Mesothelial cell of epicardium (in vitro differentiated cells): ENCODE measurements around the gene ZPR1. TPM values are rescaled to one million over a fixed set of nuclear protein-coding genes. Genes with fewer than 3 reads are reported as not detected.

Source experiments
- DNase-seq, 2 experiments: peaks; one replicate each; pipeline ENCODE4 v3.0.0; 2021; ENCODE audit warnings: low spot score in 2 of 2; ENCODE audit not compliant: unreplicated experiment in 2 of 2
- H3K27ac Mint-ChIP-seq: 2 replicates; pipeline ENCODE4 v1.8.0; 2021; ENCODE audit warnings: mixed read lengths
- H3K27me3 Mint-ChIP-seq: 2 replicates; pipeline ENCODE4 v1.8.0; 2021; ENCODE audit warnings: low read depth, mixed read lengths
- H3K36me3 Mint-ChIP-seq: 2 replicates; pipeline ENCODE4 v1.8.0; 2021; ENCODE audit warnings: mixed read lengths
- H3K4me1 Mint-ChIP-seq: 2 replicates; pipeline ENCODE4 v1.8.0; 2021; ENCODE audit warnings: mixed read lengths
- H3K4me3 Mint-ChIP-seq: 2 replicates; pipeline ENCODE4 v1.8.0; 2021; ENCODE audit warnings: mild to moderate bottlenecking, moderate library complexity, mixed read lengths
- H3K9me3 Mint-ChIP-seq: 2 replicates; pipeline ENCODE4 v1.8.0; 2021; ENCODE audit warnings: mixed read lengths
- CTCF ChIP-seq: fragments of 200-600 bp; sonication (generic); IDR thresholded peaks from one replicate; pipeline ENCODE4 v1.5.0; 2021; ENCODE audit warnings: antibody characterized with exemption; ENCODE audit not compliant: unreplicated experiment
- total RNA-seq: library from RNA; stranded (reverse); gene quantifications from 3 replicates; pipeline ENCODE4 v1.2.1, GENCODE V29; 2021

ZPR1 gene
- total RNA-seq, 1 donor from 2014 or later, result 40.9 TPM

- H3K9me3 Mint-ChIP-seq, result no peaks in the 10 kb centered on the region
- peaks cover 4% of the 10 kb centered on the region for H3K4me1 Mint-ChIP-seq
- no peaks in the 10 kb centered on the region for H3K36me3 Mint-ChIP-seq
- TF ChIP-seq CTCF, result no peak
- no peaks in the 10 kb centered on the region for H3K27me3 Mint-ChIP-seq
- DNase-seq, result no peak
- no peak overlapping the region for H3K27ac Mint-ChIP-seq
- no peak overlapping the region for H3K4me3 Mint-ChIP-seq
These were observed 26.7 kb upstream of the ZPR1 start for GRCh38 chr11:116814502-116814901.

- Mint-ChIP-seq H3K36me3 (no peaks in the 10 kb centered on the region), H3K9me3 (peaks cover 3% of the 10 kb centered on the region), H3K4me3 (no peak overlapping the region), H3K4me1 (peaks cover 4% of the 10 kb centered on the region), H3K27ac (no peak overlapping the region), H3K27me3 (no peaks in the 10 kb centered on the region)
- no peak for TF ChIP-seq CTCF
- no peak for DNase-seq
These were observed 26.1 kb upstream of the ZPR1 start for GRCh38 chr11:116813781-116814471.

GRCh38 chr11:116813170-116813569 is 25.3 kb upstream of the ZPR1 start:
- Mint-ChIP-seq H3K27me3 (no peaks in the 10 kb centered on the region), H3K4me3 (no peak overlapping the region), H3K9me3 (peaks cover 3% of the 10 kb centered on the region), H3K4me1 (peaks cover 4% of the 10 kb centered on the region), H3K36me3 (no peaks in the 10 kb centered on the region), H3K27ac (no peak overlapping the region)
- no peak for DNase-seq
- no peak for TF ChIP-seq CTCF

GRCh38 chr11:116812109-116812508 is 24.3 kb upstream of the ZPR1 start:
- Mint-ChIP-seq H3K9me3 (peaks cover 3% of the 10 kb centered on the region), H3K27me3 (peaks cover 4% of the 10 kb centered on the region), H3K36me3 (no peaks in the 10 kb centered on the region), H3K27ac (no peak overlapping the region), H3K4me1 (peaks cover 4% of the 10 kb centered on the region), H3K4me3 (no peak overlapping the region)
- no peak for TF ChIP-seq CTCF
- DNase-seq, result no peak

GRCh38 chr11:116811194-116811593 is 23.4 kb upstream of the ZPR1 start:
- Mint-ChIP-seq H3K27ac (no peak overlapping the region), H3K27me3 (peaks cover 4% of the 10 kb centered on the region), H3K4me3 (no peak overlapping the region), H3K4me1 (peaks cover 4% of the 10 kb centered on the region), H3K9me3 (peaks cover 3% of the 10 kb centered on the region), H3K36me3 (no peaks in the 10 kb centered on the region)
- no peak for DNase-seq
- no peak for TF ChIP-seq CTCF
